Activated CD4-positive, alpha-beta T cell treated with anti-CD3 and anti-CD28 coated beads for 1 hour (primary cell): Measurements from ENCODE around the gene FXYD2.

Experiments
- DNase-seq: peaks from one replicate; pipeline ENCODE4 v3.0.0-alpha.2; 2020

The FXYD2 gene

DNA sequence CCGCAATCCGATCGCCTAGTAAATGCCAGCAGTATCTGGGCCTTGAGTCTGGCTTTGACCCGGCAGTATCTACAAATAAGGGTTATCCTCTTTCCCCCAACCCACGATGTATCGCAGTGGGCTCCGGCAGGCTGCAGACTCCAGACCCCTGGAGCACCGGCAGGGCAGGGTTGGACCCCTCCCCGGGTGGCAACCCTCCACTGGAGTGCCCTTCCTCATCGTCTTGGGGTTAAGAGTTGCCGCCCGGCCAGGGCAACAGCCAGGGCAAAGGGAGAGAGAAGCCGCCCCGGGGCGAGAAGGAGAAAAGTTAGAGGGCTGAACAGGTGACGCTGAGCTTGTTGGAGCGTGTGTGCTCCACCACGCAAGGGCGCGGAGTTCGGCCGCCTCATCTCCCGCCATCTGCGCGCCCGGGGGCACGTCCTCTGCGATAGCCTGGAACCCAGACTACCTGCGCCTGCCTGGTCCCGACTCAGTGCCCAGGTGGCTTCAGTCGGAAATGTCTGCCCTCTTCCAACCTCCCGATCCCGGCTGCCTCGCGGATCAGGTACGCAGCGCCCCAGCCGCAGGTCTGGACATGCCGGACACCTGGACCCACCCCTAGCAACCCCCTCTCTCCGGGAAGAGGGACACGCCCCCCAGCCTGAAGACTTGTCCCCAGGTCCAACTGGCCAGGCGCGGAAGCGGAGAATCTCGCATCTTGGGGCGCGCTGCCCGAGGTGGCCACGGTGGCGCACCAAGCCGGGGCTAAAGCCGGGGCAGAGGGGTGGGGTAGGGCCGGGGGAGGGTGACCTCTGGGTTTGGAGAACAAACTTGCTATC, 28.7 kb downstream of the FXYD2 start:
- no peak for DNase-seq

DNA sequence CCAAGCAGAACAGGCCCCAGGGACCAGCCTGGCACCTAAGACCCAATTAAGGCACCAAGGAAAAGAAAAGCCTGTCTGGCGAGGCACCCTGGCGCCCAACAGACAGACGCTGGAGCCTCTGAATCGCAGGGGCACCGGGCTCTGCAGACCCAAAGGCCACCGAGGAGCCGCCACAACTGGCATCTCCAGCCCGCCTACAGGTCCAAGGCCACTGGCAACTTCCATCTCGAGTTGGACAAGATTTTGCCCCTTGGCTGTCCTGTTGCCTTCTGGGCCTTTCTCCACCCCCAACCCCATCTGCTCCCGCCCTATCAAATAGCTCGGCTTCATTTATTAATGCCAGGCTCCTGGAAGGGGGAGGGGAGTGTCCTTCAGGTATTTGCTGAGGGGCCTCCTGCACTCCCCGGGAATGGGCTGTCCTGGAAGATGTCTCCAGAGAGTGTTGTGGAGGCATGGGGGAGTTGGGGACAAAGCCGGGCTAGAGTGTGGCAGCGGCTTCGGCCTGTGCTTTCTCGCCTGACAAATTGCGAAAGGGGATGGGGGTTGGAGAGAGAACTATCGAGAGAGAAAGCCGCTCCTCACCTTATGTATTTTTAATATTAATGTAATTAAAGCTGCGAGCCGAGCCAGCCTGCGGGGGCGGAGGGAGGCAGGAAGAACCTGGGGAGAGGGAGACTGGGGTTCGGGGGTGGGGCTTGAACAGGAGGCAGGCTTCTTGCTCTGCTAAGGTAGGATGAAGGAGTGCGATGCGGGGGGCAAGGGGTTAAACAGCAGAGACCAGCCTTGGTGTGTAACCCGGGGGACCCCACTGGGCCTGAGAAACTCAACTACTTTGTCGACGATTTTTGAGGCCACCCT, 29.5 kb downstream of the FXYD2 start:
- no peak for DNase-seq

DNA sequence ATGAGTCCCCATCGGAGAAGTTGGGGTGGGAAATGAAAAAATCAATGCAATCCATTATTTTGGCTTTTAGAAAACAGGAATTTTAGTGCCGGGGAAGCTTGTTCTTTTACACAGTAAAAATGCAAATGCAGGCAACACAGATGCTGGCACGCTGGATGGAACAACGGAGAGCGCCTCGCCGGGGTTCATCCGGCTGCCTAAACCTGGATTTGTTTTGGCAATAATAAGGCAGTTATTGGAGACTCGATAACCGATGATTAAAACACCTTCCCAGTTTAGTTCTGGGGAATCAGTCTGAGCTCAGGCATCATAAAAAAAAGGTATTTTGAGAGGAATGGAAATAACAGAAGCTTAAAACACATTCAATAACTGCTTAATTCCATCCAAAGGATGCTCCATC, 30.4 kb downstream of the FXYD2 start:
- DNase-seq, result no peak

DNA sequence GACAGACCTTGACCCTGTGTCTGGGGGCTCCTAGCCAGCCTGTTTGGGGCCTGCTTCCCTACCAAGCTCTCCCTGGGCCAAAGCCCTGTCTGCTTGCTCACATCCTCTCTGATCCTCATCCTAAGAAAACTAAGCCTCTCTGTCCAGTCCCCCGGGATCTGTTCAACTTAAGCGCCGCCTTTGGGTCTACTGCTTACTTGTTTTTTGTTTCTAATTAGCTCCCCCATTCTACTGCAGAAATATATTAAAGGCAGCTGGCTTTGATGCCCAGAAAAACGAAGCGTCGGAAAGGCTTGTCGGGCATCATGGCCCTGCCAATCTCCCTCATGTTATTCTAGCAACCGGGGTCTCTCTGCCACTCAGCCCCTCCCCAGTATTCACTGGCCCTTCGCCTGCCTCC, 31.0 kb downstream of the FXYD2 start:
- no peak for DNase-seq

DNA sequence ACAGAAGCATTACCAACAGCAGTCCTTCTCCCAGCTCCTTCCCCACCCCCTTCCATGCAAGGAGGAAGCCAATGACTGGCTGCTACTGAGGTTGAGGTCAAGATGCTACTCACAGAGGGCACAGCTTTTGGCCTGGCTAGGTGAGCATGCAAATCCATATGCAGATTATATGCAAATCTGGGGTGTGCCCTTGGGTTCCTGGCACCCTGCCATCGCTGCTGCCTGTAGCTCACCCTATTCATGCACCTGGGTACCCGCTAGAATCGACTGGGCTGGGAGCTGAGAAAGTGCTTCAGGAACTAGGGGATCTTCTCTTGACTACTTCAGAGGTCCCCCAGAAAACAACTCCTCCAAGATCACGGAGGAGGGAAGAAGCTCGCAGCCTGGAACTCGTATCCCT, 31.6 kb downstream of the FXYD2 start:
- DNase-seq, result no peak

DNA sequence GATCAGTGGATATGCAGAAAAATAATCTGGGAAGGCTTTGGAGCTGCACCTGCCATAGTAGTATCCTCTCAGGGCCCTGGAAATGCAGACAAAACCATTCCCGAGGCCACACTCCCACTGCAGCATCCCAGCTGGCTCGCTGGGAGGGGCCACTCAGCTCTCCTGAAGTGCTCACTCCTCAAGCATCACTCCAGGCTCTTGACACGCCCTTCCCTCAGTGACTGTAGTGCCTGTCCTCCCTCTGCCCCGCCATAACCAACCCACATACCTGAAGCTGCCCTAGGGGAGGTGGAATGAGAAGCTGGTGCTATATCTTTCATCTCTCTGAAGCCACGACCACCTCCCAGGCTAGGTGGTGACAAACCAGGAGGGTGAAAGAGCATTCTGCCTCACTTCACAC, 32.3 kb downstream of the FXYD2 start:
- DNase-seq, result no peak

DNA sequence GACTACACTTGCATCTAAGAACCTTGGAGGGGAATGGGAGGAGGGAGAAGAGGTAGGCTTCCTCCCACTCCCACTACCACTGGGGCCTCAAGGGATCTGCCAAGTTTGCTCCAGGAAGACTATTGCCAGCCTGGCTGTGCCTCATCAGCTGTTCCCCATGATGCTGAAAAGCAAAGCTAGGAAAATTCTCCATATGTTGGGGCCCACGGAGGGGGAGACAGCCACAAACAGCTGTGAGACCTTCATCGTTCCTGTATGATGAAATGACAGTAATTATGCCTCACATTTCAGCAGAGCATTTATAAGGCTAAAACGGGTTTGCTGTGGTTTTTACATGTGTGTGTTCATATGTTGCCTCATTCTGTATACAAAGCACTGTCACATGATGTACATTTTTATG, 34.3 kb downstream of the FXYD2 start:
- DNase-seq, result no peak

DNA sequence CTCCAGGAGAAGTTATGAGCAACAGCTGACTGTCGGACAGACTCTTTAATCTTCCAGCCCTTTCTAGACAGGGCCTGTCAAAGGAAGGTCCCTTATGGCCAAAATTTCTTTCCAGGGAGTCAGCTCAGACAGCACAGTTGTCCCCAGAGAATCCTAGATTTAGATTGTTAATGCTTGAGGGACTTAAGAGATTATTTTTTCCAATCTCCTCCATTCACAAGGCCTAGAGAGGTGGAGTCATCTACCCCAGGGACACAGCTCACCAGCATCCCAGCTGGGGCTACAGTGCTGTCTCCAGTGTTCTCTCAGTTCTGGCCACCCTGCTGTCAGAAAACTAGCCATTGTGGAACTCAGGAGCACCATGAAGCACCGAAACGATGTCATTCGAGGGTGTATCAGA, 35.3 kb downstream of the FXYD2 start:
- no peak for DNase-seq

DNA sequence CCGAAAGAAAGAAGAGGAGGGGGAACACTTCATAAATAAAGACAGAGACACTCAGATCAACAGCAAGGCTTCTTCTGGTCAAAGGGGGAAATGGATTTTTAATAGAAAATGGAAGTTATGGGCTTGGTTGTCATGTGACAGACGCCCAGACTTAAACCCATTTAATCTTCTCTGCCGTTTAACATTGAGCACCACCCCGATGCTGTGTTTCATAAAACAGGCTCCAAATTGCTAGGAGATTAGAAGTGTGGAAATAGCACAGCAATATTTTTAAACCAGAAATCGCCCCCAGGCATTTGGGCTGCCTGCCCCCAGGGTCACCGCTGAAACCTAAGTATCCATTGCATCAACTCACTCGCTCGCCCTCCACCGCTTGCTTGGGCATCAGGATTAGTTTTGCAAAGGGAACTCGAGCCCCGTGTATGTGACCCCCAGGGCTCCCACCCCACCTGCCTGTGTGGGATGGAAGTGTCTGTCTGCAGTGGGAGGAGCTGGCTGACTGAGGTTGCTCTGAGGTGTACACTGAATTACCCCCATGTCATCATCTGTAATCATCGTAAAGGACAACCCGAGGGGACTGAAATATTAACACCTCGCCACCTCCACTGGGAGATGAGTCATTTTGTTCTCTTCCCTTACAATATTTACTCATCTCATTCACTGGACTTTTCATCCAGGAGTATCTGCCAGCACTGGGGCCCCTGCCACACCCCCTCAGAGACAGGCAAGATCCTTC, 38.2 kb downstream of the FXYD2 start:
- DNase-seq, result no peak

DNA sequence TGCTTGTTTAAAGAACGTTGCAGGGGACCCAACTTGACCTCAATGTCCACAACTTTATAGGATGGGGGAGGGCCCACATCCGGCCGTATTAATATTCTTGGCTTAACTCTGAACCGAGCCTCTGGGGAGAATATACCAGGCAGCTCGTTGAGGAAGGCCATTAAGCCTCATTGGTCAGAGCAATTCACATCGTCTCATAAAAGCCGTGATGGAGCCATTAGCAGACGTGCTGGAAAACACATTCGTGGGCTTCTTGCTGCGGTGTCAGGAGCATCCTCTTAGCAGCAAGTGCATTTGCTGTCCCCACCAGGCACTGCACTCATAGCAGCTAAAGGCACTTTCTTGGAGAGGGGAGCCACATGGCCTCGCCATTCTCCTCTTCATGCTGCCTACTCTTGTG, 42.4 kb downstream of the FXYD2 start:
- DNase-seq, result no peak

DNA sequence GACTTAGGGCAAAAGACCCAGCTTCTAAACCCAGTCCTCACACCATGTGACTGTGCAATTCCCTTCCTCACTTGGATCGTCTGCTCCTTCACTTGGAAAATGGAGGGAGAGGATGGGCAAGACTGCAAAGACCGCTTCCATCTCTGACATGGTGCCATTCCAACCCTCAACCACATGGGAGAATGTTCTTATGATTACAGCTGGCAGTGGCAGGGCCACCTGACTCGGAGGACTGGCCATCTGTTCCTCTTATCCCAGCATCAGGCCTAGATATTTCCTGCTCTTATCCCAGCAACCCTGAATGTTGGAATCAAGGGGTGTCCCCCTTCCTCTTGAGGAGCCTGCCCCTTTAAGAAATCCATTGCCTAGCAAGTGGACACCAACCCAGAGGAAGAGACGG, 42.9 kb downstream of the FXYD2 start:
- DNase-seq, result no peak

DNA sequence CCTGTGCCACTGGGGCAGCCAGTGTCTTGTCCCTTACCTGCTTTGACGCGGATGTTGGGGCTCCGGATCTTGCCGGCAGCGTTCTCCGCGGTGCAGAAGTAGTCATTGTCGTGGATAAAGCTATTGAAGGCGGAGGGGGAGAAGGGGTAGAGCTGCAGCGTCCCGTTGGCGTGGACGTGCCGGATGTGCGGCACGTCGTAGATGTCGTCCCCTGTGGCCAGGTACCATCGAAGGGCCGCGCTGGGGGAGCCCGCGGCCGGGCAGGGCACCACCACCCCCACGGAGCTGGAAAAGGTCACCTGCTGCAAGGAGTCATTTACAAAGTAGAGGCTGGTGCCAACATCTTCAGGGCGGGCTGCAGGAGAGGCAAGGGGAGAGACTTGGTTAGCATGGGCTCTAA, 44.1 kb downstream of the FXYD2 start:
- DNase-seq, result no peak

DNA sequence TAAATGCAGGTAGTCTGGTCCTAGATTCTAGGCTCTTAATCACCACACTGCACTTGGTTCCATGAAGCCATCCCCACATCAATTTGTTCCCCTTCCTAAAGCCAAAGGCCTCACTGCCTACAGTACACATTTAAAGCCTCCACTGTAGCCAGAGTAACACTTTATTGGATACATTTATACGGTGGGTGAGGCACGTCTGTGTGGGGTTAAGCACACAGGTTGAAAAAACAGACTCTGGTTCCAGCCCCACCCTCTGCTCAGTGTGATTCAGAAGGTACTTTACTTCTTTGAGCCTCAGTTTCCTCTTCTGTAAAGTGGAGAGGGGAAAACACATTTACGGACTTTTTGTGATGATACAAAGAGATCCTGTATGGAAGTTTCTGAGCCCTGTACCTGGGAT, 50.0 kb downstream of the FXYD2 start:
- no peak for DNase-seq

DNA sequence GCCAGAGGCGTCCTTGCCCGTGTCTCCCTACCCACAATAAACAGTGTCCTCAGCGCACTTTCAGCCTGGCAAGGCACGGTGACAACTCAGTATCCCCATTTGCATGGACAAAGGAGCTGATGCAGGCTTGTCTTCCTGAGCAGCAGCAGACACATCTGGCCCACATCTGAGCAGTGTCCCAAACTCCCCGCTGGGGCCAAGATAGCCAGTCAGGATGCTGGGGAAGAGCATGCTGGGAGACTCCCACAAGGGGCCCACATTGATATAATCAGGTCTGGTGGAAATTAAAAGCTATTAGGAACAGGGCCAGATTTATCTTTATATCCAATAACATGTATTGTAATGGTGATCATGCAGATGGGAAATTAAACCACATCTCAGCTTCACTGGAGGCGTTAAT, 52.2 kb downstream of the FXYD2 start:
- no peak for DNase-seq

DNA sequence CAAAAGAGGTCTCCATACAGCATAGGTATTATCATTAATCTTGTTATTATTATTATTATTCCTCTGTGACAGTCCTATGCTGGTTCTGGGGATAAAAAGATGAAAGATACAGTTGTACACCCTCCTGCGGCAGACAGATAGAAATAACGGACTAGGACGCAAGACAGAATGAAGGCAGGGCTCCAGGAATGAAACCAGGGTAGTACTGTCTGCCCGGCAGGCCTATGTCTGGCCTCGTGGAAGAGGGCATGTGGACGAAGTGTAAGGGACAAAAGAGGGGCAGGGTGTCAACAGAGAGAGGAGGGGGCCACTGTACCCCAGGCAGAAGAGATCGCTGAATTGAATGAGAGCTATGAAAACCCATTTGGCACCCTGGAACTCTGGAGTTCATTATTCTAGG, 52.7 kb downstream of the FXYD2 start:
- no peak for DNase-seq

DNA sequence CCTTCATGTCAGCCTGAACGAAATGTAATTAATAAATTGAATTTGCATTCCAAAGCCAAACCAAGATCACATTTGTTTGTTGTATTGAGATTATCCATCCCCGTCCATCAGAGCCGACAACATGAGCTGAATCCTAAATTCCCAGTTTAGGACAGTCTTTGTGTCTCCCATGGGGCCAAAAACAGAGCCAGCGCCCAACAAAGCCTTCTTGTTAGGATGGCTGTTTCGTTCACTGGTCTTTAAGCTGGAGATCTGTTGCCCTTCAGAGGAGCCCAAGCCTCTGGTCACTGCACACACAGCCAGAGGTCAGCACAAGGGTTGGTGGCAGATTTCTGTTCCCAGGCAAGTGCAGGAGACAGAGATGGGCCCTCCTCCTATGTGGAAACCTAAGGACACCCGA, 53.3 kb downstream of the FXYD2 start:
- DNase-seq, result no peak

DNA sequence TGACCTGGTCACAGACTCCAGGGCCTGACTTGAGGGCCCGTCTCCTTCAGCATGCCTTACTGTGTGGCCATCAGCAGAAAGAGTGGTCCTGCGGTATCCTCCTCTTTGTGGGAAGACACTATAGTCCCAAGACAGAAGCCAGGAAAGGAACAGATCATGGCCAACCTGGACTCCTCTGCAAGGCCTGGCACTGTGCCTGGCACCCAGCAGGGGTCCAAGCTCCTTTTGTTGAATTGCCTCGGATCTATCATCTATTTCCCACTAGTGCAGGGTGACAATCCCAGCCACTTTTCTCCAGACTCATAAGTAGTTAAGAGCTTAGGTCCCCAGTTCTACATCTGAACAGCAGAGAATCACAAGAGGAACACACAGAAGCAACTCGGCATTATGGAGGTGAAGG, 54.5 kb downstream of the FXYD2 start:
- no peak for DNase-seq
